SK-N-MC (cell line): ENCODE results near the gene TASP1.

Source experiments
- EZH2 ChIP-seq: fragments of 200-600 bp; sonication (generic); IDR thresholded peaks from one replicate; pipeline ENCODE4 v1.6.1; 2017; ENCODE audit warnings: antibody characterized with exemption
- POLR2AphosphoS5 ChIP-seq: IDR thresholded peaks from 2 replicates; pipeline ENCODE4 v1.6.1; 2012; ENCODE audit warnings: mild to moderate bottlenecking, low read depth, low read length, borderline replicate concordance

GRCh38 chr20:13373400-13373799, 265.3 kb downstream of the TASP1 start:
- TF ChIP-seq POLR2AphosphoS5 (no peak), EZH2 (no peak)
